ENCODE results near the gene CRTAP. TPM values are rescaled to one million over a fixed set of nuclear protein-coding genes. Genes with fewer than 3 reads are reported as not detected.

The CRTAP gene
- total RNA-seq, 1 experiment from 2014 or later, result 179 TPM

DNA sequence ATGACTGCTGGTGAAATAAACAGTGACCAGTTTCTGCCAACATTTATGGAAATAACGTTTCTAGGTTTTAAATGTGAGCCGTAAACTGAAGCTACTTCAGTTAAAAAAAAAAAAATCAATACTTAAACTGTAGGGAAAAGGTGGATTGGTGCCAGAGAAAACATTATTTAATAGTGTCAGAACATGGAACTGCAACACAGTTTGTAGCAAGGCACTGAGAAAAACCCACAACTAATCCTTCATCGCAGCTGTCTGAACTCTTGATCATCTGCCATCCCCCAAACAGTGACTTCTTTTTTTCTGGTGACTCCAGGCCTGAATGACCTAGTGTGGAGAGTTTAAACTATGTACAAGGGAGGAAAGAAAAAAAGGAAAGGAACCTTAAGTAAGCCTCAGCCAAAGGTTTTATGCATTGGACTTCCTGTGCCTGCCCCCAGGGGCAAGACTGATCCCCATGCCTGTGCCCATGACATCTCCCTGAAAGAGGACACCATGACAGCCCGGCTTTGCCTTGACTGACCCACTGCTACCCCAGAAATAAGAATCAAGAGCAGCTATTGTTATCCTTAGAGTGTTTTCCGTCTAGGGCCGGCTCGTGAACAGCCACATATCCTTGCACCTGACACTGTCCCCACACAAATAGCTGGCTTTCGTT, 33.1 kb downstream of the CRTAP start:
- ChIA-PET POLR2A (interaction anchor here (0.7 to 2.6 kb wide), 4 partner anchors 15 to 262 kb away, joined by 3 to 7 read pairs (median 4); partner anchors contain the start of gene FBXL2), CTCF (interaction anchor here (1.1 to 5.0 kb wide), 3 partner anchors 16 to 226 kb away, joined by 4 to 51 read pairs (median 31); no protein-coding TSS in a partner anchor)
- Mint-ChIP-seq H3K4me3 (ENCODE audit: unreplicated experiment) (no peak overlapping the region), H3K27ac (ENCODE audit: low read depth, unreplicated experiment) (no peak overlapping the region), H3K9me3 (ENCODE audit: unreplicated experiment) (no peaks in the 10 kb centered on the region), H3K36me3 (ENCODE audit: insufficient read depth, unreplicated experiment) (peaks cover 36% of the 10 kb centered on the region), H3K4me1 (ENCODE audit: insufficient read depth, unreplicated experiment) (peaks cover 9% of the 10 kb centered on the region), H3K27me3 (ENCODE audit: insufficient read depth, unreplicated experiment) (no peaks in the 10 kb centered on the region)
- intact Hi-C loops (cut with micrococcal nuclease), result no loop called here
- peak; percentile 21 for DNase-seq (ENCODE audit: unreplicated experiment)
- BruUV-seq (replicated peaks), result no TSS peak
- TF ChIP-seq, protein P1, sequence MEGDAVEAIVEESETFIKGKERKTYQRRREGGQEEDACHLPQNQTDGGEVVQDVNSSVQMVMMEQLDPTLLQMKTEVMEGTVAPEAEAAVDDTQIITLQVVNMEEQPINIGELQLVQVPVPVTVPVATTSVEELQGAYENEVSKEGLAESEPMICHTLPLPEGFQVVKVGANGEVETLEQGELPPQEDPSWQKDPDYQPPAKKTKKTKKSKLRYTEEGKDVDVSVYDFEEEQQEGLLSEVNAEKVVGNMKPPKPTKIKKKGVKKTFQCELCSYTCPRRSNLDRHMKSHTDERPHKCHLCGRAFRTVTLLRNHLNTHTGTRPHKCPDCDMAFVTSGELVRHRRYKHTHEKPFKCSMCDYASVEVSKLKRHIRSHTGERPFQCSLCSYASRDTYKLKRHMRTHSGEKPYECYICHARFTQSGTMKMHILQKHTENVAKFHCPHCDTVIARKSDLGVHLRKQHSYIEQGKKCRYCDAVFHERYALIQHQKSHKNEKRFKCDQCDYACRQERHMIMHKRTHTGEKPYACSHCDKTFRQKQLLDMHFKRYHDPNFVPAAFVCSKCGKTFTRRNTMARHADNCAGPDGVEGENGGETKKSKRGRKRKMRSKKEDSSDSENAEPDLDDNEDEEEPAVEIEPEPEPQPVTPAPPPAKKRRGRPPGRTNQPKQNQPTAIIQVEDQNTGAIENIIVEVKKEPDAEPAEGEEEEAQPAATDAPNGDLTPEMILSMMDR (IDR thresholded peaks at IDR 0.05; ENCODE audit: unreplicated experiment), result no peak

DNA sequence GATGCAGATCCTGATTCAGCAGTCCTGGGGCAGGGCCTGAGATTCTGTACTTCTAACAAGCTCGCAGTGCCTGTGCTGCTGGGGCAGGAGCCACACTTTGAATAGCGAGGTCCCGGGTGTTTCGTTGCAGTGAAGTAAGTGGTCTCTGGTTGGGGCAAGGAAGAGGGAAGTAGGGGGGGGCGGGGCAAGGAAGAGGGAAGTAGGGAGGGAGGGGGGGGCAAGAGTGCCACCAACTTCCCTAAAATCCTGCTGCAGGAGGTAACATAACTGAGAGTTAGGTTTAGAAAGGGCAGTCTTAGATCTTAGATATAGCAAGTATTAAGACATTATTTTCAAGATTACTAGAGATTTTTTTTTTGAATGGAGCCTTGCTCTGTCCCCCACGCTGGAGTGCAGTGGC, 35.5 kb downstream of the CRTAP start:
- no peak for DNase-seq (ENCODE audit: unreplicated experiment)
- H3K27me3 Mint-ChIP-seq (ENCODE audit: insufficient read depth, unreplicated experiment), result no peaks in the 10 kb centered on the region
- peaks cover 13% of the 10 kb centered on the region for H3K36me3 Mint-ChIP-seq (ENCODE audit: insufficient read depth, unreplicated experiment)
- no peaks in the 10 kb centered on the region for H3K9me3 Mint-ChIP-seq (ENCODE audit: unreplicated experiment)
- TF ChIP-seq, protein P1 (IDR thresholded peaks at IDR 0.05; ENCODE audit: unreplicated experiment), result no peak
- BruUV-seq (replicated peaks), result no TSS peak
- H3K27ac Mint-ChIP-seq (ENCODE audit: low read depth, unreplicated experiment), result no peak overlapping the region
- POLR2A ChIA-PET, result interaction anchor here (0.7 to 1.2 kb wide), 2 partner anchors 9 to 102 kb away, joined by 3 read pairs; no protein-coding TSS in a partner anchor
- intact Hi-C loops (cut with micrococcal nuclease), result no loop called here
- CTCF ChIA-PET, result interaction anchor here (4.4 to 5.0 kb wide), 2 partner anchors 18 to 223 kb away, joined by 31 to 51 read pairs; no protein-coding TSS in a partner anchor
- no peak overlapping the region for H3K4me3 Mint-ChIP-seq (ENCODE audit: unreplicated experiment)
- peaks cover 9% of the 10 kb centered on the region for H3K4me1 Mint-ChIP-seq (ENCODE audit: insufficient read depth, unreplicated experiment)

DNA sequence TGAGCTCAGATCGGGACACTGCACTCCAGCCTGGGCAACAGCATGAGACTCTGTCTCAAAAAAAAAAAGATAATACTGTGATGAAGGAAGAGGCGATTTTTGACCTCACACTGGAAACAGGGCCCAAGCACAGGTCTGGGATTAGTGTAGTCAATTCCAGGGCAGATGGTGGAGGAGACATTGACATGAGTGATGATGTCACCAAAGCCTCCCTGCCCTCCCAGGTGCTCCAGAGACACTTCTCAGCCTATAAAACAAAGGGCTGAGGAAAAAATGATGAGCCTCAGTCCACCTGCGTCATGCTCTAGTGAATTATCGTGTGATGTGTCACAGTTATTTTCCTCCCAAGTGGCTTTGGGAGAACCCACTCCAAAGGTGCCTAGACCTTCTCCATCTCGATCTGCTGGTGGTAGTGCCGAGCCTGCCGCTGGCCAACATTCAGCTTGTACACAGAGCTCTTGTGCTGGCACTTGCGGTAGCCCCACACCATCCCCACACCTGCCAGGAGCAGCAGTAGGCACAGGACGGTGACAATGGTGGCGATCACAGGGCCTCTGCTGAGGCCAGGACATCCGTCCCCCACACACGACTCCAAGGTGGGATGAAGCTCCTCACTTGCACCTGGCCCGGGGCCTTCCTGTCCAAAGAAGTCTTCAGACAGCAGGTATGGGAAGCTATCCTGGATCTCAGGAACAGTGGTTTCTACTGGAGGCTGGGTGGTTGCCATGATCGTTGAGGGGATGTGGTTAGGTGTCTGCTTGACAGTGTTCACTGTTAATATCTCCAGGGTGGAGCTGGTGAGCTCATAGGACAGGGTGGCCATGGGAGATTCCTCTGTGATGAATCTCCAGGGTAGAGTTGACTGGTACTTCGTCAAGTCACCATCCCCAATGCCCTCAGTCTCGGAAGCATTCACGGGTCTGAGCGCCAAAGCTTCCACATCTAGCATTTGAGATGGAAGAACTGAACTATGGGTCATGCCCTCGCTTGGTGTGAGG, 38.8 kb downstream of the CRTAP start:
- DNase-seq (ENCODE audit: unreplicated experiment), result no peak
- intact Hi-C loops (cut with micrococcal nuclease), result no loop called here
- H3K27me3 Mint-ChIP-seq (ENCODE audit: insufficient read depth, unreplicated experiment), result no peaks in the 10 kb centered on the region
- H3K36me3 Mint-ChIP-seq (ENCODE audit: insufficient read depth, unreplicated experiment), result peaks cover 6% of the 10 kb centered on the region
- no peak overlapping the region for H3K4me3 Mint-ChIP-seq (ENCODE audit: unreplicated experiment)
- no TSS peak for BruUV-seq (replicated peaks)
- no peaks in the 10 kb centered on the region for H3K9me3 Mint-ChIP-seq (ENCODE audit: unreplicated experiment)
- H3K27ac Mint-ChIP-seq (ENCODE audit: low read depth, unreplicated experiment), result no peak overlapping the region
- ChIA-PET POLR2A (interaction anchor here (1.5 to 1.9 kb wide), 2 partner anchors 220 kb away, joined by 3 to 5 read pairs; no protein-coding TSS in a partner anchor), CTCF (no interaction called here)
- H3K4me1 Mint-ChIP-seq (ENCODE audit: insufficient read depth, unreplicated experiment), result no peaks in the 10 kb centered on the region
- TF ChIP-seq, protein P1 (IDR thresholded peaks at IDR 0.05; ENCODE audit: unreplicated experiment), result no peak

DNA sequence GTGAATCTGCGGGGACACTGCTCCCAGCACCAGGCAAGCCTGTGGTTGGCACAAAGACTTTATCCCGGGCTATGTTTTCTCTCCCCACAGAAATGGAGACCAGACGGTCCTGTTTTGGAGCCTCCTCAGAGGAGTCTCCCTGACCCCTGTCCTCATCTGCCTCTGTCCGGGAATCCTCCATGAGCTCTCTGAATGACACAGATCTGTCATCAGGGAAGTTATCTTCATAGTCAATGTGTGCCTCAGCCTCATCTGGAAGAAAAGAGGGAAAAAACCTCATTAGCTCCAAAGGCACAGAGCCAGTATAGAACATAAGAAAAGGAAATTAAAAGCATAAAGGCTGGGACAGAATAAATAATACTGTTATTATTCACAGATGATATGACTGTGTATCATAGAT, 40.0 kb downstream of the CRTAP start:
- ChIA-PET CTCF (no interaction called here), POLR2A (interaction anchor here (1.5 kb wide), 1 partner anchor 219 kb away, joined by 3 read pairs; no protein-coding TSS in a partner anchor)
- no peak for DNase-seq (ENCODE audit: unreplicated experiment)
- intact Hi-C loops (cut with micrococcal nuclease), result no loop called here
- no peaks in the 10 kb centered on the region for H3K27me3 Mint-ChIP-seq (ENCODE audit: insufficient read depth, unreplicated experiment)
- no TSS peak for BruUV-seq (replicated peaks)
- H3K4me1 Mint-ChIP-seq (ENCODE audit: insufficient read depth, unreplicated experiment), result no peaks in the 10 kb centered on the region
- no peaks in the 10 kb centered on the region for H3K36me3 Mint-ChIP-seq (ENCODE audit: insufficient read depth, unreplicated experiment)
- H3K27ac Mint-ChIP-seq (ENCODE audit: low read depth, unreplicated experiment), result no peak overlapping the region
- no peaks in the 10 kb centered on the region for H3K9me3 Mint-ChIP-seq (ENCODE audit: unreplicated experiment)
- no peak overlapping the region for H3K4me3 Mint-ChIP-seq (ENCODE audit: unreplicated experiment)
- TF ChIP-seq, protein P1 (IDR thresholded peaks at IDR 0.05; ENCODE audit: unreplicated experiment), result no peak

Data from MCF 10A (cell line).